IMR-90 (cell line): ENCODE data around the gene C3orf49.

Experiments
- CEBPB ChIP-seq: IDR thresholded peaks from 2 replicates; pipeline ENCODE4 v1.6.1; 2012; ENCODE audit warnings: low read depth, low read length, improper control_type of control experiment
- CTCF ChIP-seq: conservative IDR thresholded peaks from 2 replicates; pipeline ENCODE4 v1.5.1; 2012; ENCODE audit warnings: mild to moderate bottlenecking, low read depth, low read length, improper control_type of control experiment
- FOS ChIP-seq: fragments of 150-350 bp; IDR thresholded peaks from 2 replicates; pipeline ENCODE4 v1.6.1; 2016; ENCODE audit warnings: low read depth, low read length
- MXI1 ChIP-seq: IDR thresholded peaks from 2 replicates; pipeline ENCODE4 v1.6.1; 2012; ENCODE audit warnings: low read depth, mild to moderate bottlenecking, low read length, moderate library complexity, borderline replicate concordance
- POLR2A ChIP-seq: IDR thresholded peaks from 2 replicates; pipeline ENCODE4 v1.6.1; 2012; ENCODE audit warnings: mild to moderate bottlenecking, low read depth, low read length
- SMC3 ChIP-seq: fragments of 150-350 bp; IDR thresholded peaks from 2 replicates; pipeline ENCODE4 v1.6.1; 2016; ENCODE audit warnings: low read depth, mild to moderate bottlenecking, antibody characterized with exemption, low read length, moderate library complexity

- TF ChIP-seq POLR2A (no peak), CTCF (no peak), MXI1 (no peak), SMC3 (no peak), FOS (no peak), CEBPB (no peak)
Observed at GRCh38 chr3:63869940-63870614, 51.0 kb downstream of the C3orf49 start.
